Measurements from ENCODE around the gene BTG4. TPM values are rescaled to one million over a fixed set of nuclear protein-coding genes. Genes with fewer than 3 reads are reported as not detected.

The BTG4 gene
- total and polyA plus RNA-seq, 7 donors: not detected

- 76 to 81% methylated on average over 1 of the region's 1 CpG for WGBS, 2 donors
- intact Hi-C loops (cut with DNase I): no loop called here
Measured at GRCh38 chr11:111526501-111526900, 14.3 kb upstream of the BTG4 start.

GRCh38 chr11:111525456-111525855 lies 13.3 kb upstream of the BTG4 start:
- no peaks in the 10 kb centered on the region for H3K27me3 ChIP-seq
- WGBS, 2 donors: 93 to 96% methylated on average over 1 of the region's 1 CpG
- no peak overlapping the region for H3K4me3 ChIP-seq
- no peak for TF ChIP-seq POLR2AphosphoS5 (IDR thresholded peaks at IDR 0.05)
- TF ChIP-seq POLR2A (IDR thresholded peaks at IDR 0.05): no peak
- no peak for TF ChIP-seq EP300 (IDR thresholded peaks at IDR 0.05)
- TF ChIP-seq CTCF (IDR thresholded peaks at IDR 0.05): no peak
- no peak for DNase-seq
- H3K36me3 ChIP-seq: no peaks in the 10 kb centered on the region
- no peaks in the 10 kb centered on the region for H3K9me3 ChIP-seq
- no peaks in the 10 kb centered on the region for H3K4me1 ChIP-seq
- no peak overlapping the region for H3K27ac ChIP-seq
- intact Hi-C loops (cut with DNase I): no loop called here

More at GRCh38 chr11:111526501-111526900, 14.3 kb upstream of the BTG4 start:
- peaks cover 0 to under 1% (median 0%) of the 10 kb centered on the region in 4 donors for H3K4me1 ChIP-seq
- no peaks in the 10 kb centered on the region for H3K36me3 ChIP-seq
- H3K27me3 ChIP-seq: no peaks in the 10 kb centered on the region
- no peak overlapping the region for H3K4me3 ChIP-seq
- no peak for TF ChIP-seq EP300 (IDR thresholded peaks at IDR 0.05)
- no peak for TF ChIP-seq CTCF (IDR thresholded peaks at IDR 0.05)
- TF ChIP-seq POLR2A (IDR thresholded peaks at IDR 0.05): no peak
- TF ChIP-seq POLR2AphosphoS5 (IDR thresholded peaks at IDR 0.05): no peak
- no peak overlapping the region for H3K27ac ChIP-seq
- no peak for DNase-seq
- H3K9me3 ChIP-seq: no peaks in the 10 kb centered on the region

- Histone ChIP-seq H3K9me3 (no peaks in the 10 kb centered on the region), H3K4me3 (no peak overlapping the region), H3K27me3 (no peaks in the 10 kb centered on the region), H3K4me1 (no peaks in the 10 kb centered on the region), H3K36me3 (no peaks in the 10 kb centered on the region), H3K27ac (no peak overlapping the region)
- TF ChIP-seq POLR2A (IDR thresholded peaks at IDR 0.05) (no peak), EP300 (IDR thresholded peaks at IDR 0.05) (no peak), POLR2AphosphoS5 (IDR thresholded peaks at IDR 0.05) (no peak), CTCF (IDR thresholded peaks at IDR 0.05) (no peak)
- 61 to 78% methylated on average over 1 of the region's 1 CpG for WGBS, 2 donors
- intact Hi-C loops (cut with DNase I): no loop called here
- DNase-seq: no peak
Measured at GRCh38 chr11:111524056-111524455, 11.9 kb upstream of the BTG4 start.

- Histone ChIP-seq H3K36me3 (no peaks in the 10 kb centered on the region), H3K9me3 (no peaks in the 10 kb centered on the region), H3K4me3 (no peak overlapping the region), H3K4me1 (no peaks in the 10 kb centered on the region), H3K27me3 (no peaks in the 10 kb centered on the region), H3K27ac (no peak overlapping the region)
- DNase-seq: no peak
- 88 to 96% methylated on average over 2 of the region's 2 CpGs for WGBS, 2 donors
- TF ChIP-seq POLR2AphosphoS5 (IDR thresholded peaks at IDR 0.05) (no peak), EP300 (IDR thresholded peaks at IDR 0.05) (no peak), CTCF (IDR thresholded peaks at IDR 0.05) (no peak), POLR2A (IDR thresholded peaks at IDR 0.05) (no peak)
- intact Hi-C loops (cut with DNase I): no loop called here
Measured at GRCh38 chr11:111523343-111523742, 11.2 kb upstream of the BTG4 start.

- intact Hi-C loops (cut with DNase I): no loop called here
- Histone ChIP-seq H3K4me3 (no peak overlapping the region), H3K27me3 (no peaks in the 10 kb centered on the region), H3K9me3 (no peaks in the 10 kb centered on the region), H3K27ac (no peak overlapping the region), H3K4me1 (no peaks in the 10 kb centered on the region), H3K36me3 (no peaks in the 10 kb centered on the region)
- TF ChIP-seq CTCF (IDR thresholded peaks at IDR 0.05) (no peak), POLR2AphosphoS5 (IDR thresholded peaks at IDR 0.05) (no peak), EP300 (IDR thresholded peaks at IDR 0.05) (no peak), POLR2A (IDR thresholded peaks at IDR 0.05) (no peak)
- DNase-seq: no peak
- WGBS, 2 donors: 86 to 90% methylated on average over 5 of the region's 5 CpGs
Measured at GRCh38 chr11:111522426-111522825, 10.2 kb upstream of the BTG4 start.

All from sigmoid colon (tissue), 7 donors.